Measurements from ENCODE around the gene CTSW.
"Not testable (repeated sequence)": the region's sequence is repeated elsewhere in the genome, so short reads cannot be mapped to it uniquely, and the experiment has no call there.

Gene CTSW, protein sequence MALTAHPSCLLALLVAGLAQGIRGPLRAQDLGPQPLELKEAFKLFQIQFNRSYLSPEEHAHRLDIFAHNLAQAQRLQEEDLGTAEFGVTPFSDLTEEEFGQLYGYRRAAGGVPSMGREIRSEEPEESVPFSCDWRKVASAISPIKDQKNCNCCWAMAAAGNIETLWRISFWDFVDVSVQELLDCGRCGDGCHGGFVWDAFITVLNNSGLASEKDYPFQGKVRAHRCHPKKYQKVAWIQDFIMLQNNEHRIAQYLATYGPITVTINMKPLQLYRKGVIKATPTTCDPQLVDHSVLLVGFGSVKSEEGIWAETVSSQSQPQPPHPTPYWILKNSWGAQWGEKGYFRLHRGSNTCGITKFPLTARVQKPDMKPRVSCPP

DNA sequence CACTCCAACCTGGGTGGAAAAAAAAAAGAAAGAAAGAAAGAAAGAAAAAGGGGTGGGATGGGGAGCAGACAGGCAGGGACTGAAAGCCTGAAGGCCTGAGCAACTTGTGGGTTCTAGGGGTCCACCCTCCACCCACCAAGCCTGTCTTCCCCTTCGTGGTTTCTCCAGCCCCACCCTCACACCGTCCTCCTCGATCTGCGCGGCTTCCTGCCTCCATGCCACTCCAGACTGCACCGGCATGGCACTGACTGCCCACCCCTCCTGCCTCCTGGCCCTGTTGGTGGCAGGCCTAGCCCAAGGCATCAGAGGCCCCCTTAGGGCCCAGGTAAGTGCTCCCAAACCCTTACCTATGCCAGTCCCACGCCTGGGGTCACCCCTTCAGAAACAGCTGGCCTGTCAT lies at the start of gene CTSW:
Gene CTSW (plus strand): TSS at position 221 of the 400 bp plus-strand sequence. CDS start 18 bp downstream, at position 239.
- Histone ChIP-seq H2AFZ (ENCODE audit: low read depth, low read length) (no peak within 1 kb of the TSS), H3K4me3 (ENCODE audit: low read length) (no peak within 1 kb of the TSS)

DNA sequence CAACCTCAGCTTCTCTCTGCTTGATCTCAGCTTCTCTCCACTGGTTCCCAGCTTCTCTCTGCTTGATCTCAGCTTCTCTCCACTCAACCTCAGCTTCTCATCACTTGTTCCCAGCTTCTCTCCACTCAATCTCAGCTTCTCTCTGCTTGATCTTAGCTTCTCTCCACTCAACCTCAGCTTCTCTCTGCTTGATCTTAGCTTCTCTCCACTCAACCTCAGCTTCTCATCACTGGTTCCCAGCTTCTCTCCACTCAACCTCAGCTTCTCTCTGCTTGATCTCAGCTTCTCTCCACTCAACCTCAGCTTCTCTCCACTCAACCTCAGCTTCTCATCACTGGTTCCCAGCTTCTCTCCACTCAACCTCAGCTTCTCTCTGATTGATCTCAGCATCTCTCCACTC lies 47.4 kb upstream of the CTSW start:
- H3K36me3 ChIP-seq (ENCODE audit: insufficient read depth, low read length); H3K27me3 ChIP-seq (ENCODE audit: insufficient read depth, low read length); H3K9me3 ChIP-seq (ENCODE audit: low read length); H2AFZ ChIP-seq (ENCODE audit: low read depth, low read length); H3K4me3 ChIP-seq (ENCODE audit: low read length): not testable (repeated sequence)
- H3K4me1 ChIP-seq (ENCODE audit: insufficient read depth, low read length), result peaks cover 10% of the 10 kb centered on the region

More for the DNA sequence above, at the start of gene CTSW:
- Histone ChIP-seq H3K9me3 (ENCODE audit: low read length) (no peaks in the 10 kb centered on the region), H3K27me3 (ENCODE audit: insufficient read depth, low read length) (no peaks in the 10 kb centered on the region), H3K4me1 (ENCODE audit: insufficient read depth, low read length) (peaks cover 2% of the 10 kb centered on the region), H3K36me3 (ENCODE audit: insufficient read depth, low read length) (peaks cover 21% of the 10 kb centered on the region)

DNA sequence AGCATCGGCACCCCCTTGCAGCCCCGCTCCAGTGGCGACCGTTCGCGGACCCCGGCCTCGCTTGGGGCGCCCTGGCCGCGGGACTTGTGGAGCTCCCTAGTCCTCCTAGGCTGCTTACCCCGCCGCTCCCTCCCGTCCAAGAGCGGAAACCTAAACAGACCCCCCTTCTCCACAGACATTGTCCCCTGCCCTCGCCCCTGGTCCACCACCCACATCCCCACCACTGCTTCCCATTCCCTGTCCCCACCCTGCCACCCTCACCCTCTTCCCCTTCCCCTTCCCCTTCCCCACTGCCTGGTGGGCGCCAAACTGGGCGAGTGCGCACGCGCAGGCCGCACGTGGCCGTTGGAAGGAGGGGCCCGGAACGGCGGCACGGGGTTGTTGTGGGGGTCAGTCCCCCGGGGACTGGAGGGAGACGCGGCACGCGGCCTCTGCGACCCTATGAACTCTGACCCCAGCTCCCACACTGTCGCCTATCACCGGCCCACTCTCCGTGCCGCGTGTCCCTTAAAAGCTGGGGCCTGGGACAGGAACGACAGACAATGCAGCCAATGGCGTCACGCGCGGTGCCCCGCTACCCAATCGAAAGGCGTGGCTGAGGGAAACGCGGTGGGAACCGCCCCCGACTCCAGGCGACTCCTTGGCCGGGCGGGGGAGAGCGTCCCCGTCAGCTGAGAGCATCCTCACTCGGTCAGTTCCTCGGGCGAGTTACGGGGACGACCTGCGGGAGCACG lies 46.2 kb upstream of the CTSW start, which contains the start of gene SNX32:
Gene SNX32 (plus strand): TSS at position 667 of the 734 bp plus-strand sequence. CDS start 103 bp downstream, outside the sequence.
- Histone ChIP-seq H3K4me3 (ENCODE audit: low read length) (peak within 1 kb of the TSS; percentile 50), H2AFZ (ENCODE audit: low read depth, low read length) (peak within 1 kb of the TSS; percentile 9), H3K4me1 (ENCODE audit: insufficient read depth, low read length) (peaks cover 10% of the 10 kb centered on the region), H3K9me3 (ENCODE audit: low read length) (no peaks in the 10 kb centered on the region), H3K27me3 (ENCODE audit: insufficient read depth, low read length) (no peaks in the 10 kb centered on the region), H3K36me3 (ENCODE audit: insufficient read depth, low read length) (no peaks in the 10 kb centered on the region)

DNA sequence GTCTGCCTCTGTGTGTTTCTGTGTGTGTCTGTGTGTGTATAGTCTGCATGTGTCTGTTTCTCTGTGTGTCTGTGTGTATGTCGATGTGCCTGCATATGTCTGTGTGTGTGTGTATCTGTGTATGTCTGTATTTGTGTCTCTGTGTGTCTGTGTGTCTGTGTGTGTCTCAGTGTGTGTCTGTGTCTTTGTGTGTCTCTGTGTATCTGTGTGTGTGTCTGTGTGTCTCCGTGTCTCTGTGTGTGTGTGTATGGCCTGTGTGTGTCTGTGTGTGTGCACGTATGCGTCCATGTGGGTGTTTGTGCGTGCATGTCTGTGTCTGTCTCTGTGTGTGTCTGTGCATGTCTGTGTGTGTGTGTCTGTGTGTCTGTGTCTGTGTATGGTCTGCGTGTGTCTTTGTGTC lies 45.4 kb upstream of the CTSW start:
- Histone ChIP-seq H3K36me3 (ENCODE audit: insufficient read depth, low read length) (no peaks in the 10 kb centered on the region), H2AFZ (ENCODE audit: low read depth, low read length) (peak overlapping the region; percentile 9), H3K4me1 (ENCODE audit: insufficient read depth, low read length) (peaks cover 10% of the 10 kb centered on the region), H3K27me3 (ENCODE audit: insufficient read depth, low read length) (no peaks in the 10 kb centered on the region), H3K9me3 (ENCODE audit: low read length) (no peaks in the 10 kb centered on the region), H3K4me3 (ENCODE audit: low read length) (peak overlapping the region; percentile 50)

DNA sequence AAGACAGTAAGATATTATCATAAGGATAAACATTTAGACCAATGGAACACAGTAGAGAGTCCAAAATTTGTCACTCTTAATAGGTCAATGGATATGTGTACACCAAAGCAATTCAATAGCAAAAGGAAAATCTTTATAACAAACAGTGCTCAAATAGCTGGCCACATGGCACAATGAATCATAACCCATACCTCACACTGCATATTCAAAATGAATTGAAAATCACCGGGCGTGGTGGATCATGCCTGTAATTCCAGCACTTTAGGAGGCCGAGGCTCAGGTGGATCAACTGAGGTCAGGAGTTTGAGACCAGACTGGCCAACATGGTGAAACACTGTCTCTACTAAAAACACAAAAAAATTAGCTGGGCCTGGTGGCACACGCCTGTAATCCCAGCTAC lies 37.5 kb upstream of the CTSW start:
- Histone ChIP-seq H3K4me3 (ENCODE audit: low read length) (no peak overlapping the region), H3K4me1 (ENCODE audit: insufficient read depth, low read length) (no peaks in the 10 kb centered on the region), H3K27me3 (ENCODE audit: insufficient read depth, low read length) (no peaks in the 10 kb centered on the region), H3K36me3 (ENCODE audit: insufficient read depth, low read length) (no peaks in the 10 kb centered on the region), H2AFZ (ENCODE audit: low read depth, low read length) (no peak overlapping the region), H3K9me3 (ENCODE audit: low read length) (no peaks in the 10 kb centered on the region)

DNA sequence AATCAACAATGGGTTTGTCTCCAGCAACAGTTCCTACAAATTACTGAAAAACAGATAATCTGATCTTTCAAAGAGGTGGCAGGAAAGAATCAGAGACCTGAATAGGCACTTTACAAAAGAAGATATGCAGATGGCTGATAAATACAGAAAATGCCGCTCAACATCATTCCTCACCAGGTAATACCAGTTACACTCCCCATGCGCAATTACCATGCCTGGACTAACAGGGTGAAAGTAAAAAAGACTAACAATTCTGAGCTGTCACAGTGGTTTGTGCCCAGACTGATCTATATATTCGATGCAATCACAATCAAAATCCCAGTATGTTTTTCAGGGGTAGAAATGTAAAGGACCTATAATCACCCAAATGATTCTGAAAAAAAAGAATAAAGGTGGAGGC lies 35.8 kb upstream of the CTSW start:
- H3K27me3 ChIP-seq (ENCODE audit: insufficient read depth, low read length), result no peaks in the 10 kb centered on the region
- H3K4me3 ChIP-seq (ENCODE audit: low read length), result no peak overlapping the region
- no peak overlapping the region for H2AFZ ChIP-seq (ENCODE audit: low read depth, low read length)
- H3K36me3 ChIP-seq (ENCODE audit: insufficient read depth, low read length), result no peaks in the 10 kb centered on the region
- H3K4me1 ChIP-seq (ENCODE audit: insufficient read depth, low read length), result no peaks in the 10 kb centered on the region
- H3K9me3 ChIP-seq (ENCODE audit: low read length), result no peaks in the 10 kb centered on the region

DNA sequence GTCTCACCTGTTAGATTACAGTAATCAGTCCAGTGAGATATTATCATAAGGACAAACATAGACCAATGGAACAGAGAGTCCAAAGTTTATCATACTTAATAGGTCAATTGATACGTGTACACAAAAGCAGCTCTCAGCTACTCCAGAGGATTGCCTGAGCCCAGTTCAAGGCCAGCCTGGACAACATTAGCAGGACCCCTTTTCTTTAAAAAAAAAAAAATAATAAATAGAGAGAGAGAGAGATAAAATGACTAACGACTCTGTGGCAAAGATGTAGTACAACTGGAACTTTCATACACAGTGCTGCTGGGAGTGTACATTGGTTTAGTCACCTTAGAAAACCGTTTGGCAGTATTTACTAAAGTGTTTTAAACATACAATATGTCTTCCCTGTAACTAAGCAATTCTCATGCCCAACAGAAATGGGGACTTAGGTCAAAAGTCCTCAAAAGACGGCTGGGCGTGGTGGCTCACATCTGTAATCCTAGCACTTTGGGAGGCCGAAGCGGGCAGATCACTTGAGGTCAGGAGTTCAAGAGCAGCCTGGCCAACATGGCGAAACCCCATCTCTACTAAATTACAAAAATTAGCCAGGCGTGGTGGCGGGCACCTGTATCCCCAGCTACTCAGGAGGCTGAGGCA lies 35.3 kb upstream of the CTSW start:
- H3K36me3 ChIP-seq (ENCODE audit: insufficient read depth, low read length), result no peaks in the 10 kb centered on the region
- no peak overlapping the region for H3K4me3 ChIP-seq (ENCODE audit: low read length)
- H2AFZ ChIP-seq (ENCODE audit: low read depth, low read length), result no peak overlapping the region
- no peaks in the 10 kb centered on the region for H3K27me3 ChIP-seq (ENCODE audit: insufficient read depth, low read length)
- no peaks in the 10 kb centered on the region for H3K9me3 ChIP-seq (ENCODE audit: low read length)
- H3K4me1 ChIP-seq (ENCODE audit: insufficient read depth, low read length), result no peaks in the 10 kb centered on the region

DNA sequence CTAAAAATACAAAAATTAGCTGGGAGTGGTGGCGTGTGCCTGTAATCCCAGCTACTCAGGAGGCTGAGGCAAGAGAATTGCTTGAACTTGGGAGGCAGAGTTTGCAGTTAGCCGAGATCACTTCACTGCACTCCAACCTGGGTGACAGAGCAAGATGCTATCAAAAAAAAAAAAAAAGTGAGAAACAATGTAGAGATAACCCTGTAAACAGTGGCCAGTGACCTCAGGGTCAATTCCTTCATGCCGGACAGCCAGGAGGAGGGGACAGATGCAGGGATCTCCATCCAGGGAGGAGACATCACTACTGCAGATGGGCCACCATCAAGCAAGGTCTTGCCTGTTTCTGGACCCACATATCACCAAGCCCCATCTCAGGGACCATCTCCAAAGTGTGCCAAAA lies 31.9 kb upstream of the CTSW start:
- peaks cover 7% of the 10 kb centered on the region for H3K9me3 ChIP-seq (ENCODE audit: low read length)

DNA sequence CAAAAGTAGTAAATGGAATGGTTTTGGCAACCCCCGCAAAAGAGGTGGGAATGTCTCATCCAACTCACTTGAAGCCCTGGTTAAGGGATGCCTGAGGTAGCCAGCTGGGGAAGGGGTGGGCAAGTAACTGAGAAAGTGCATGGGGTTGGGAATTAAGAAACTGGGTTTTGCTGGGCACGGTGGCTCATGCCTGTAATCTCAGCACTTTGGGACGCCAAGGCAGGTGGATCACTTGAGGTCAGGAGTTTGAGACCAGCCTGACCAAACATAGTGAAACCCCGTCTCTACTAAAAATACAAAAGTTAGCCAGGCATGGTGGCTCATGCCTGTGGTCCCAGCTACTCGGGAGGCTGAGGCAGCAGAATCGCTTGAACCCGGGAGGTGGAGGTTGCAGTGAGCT lies 30.9 kb upstream of the CTSW start:
- not testable (repeated sequence) for H3K4me3 ChIP-seq (ENCODE audit: low read length); H3K9me3 ChIP-seq (ENCODE audit: low read length); H3K4me1 ChIP-seq (ENCODE audit: insufficient read depth, low read length); H2AFZ ChIP-seq (ENCODE audit: low read depth, low read length); H3K27me3 ChIP-seq (ENCODE audit: insufficient read depth, low read length)
- H3K36me3 ChIP-seq (ENCODE audit: insufficient read depth, low read length), result peaks cover 16% of the 10 kb centered on the region

More for the DNA sequence above, 31.9 kb upstream of the CTSW start:
- H2AFZ ChIP-seq (ENCODE audit: low read depth, low read length), result no peak overlapping the region
- no peak overlapping the region for H3K4me3 ChIP-seq (ENCODE audit: low read length)
- peaks cover 6% of the 10 kb centered on the region for H3K36me3 ChIP-seq (ENCODE audit: insufficient read depth, low read length)
- H3K27me3 ChIP-seq (ENCODE audit: insufficient read depth, low read length), result no peaks in the 10 kb centered on the region
- H3K4me1 ChIP-seq (ENCODE audit: insufficient read depth, low read length), result no peaks in the 10 kb centered on the region

DNA sequence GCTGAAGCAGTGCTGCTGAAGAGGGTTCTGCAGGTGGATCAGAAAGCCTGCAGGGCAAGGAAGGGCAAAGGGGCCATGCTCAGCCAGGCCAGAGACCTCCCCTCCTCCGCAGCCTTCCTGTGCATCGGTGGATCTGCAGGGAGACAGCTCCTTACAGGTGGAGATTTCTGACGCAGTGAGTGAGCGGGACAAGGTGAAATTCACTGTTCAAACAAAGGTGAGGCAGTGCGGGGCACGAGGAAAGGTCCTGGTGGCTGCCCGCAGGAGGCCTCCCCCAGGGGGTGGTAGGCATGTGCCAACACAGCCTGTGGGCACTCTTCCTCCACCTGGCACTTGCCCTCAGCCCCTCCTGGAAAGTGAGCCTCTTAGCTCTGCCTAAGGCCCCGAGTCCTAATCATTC lies 30.3 kb upstream of the CTSW start:
- Histone ChIP-seq H2AFZ (ENCODE audit: low read depth, low read length) (no peak overlapping the region), H3K4me1 (ENCODE audit: insufficient read depth, low read length) (no peaks in the 10 kb centered on the region), H3K27me3 (ENCODE audit: insufficient read depth, low read length) (no peaks in the 10 kb centered on the region), H3K36me3 (ENCODE audit: insufficient read depth, low read length) (peaks cover 22% of the 10 kb centered on the region), H3K4me3 (ENCODE audit: low read length) (no peak overlapping the region), H3K9me3 (ENCODE audit: low read length) (peaks cover 7% of the 10 kb centered on the region)

DNA sequence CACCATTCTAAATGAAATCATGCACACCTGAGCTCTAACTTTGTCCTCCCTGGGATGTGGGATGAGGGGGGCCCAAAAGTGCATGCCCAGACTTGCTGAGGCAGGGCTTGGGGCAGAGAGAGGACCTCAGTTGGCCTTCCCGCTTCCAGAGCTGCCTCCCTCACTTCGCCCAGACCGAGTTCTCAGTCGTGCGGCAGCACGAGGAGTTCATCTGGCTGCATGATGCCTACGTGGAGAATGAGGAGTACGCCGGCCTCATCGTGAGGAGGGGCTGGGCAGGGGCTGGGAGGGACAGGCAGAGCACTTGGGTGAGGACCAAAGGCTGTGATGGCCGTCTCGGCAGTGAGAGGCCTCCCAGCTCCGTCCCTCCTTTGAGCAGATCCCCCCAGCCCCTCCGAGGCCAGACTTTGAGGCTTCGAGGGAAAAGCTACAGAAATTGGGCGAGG lies 29.8 kb upstream of the CTSW start:
- Histone ChIP-seq H3K4me3 (ENCODE audit: low read length) (no peak overlapping the region), H3K27me3 (ENCODE audit: insufficient read depth, low read length) (no peaks in the 10 kb centered on the region), H3K4me1 (ENCODE audit: insufficient read depth, low read length) (no peaks in the 10 kb centered on the region), H3K36me3 (ENCODE audit: insufficient read depth, low read length) (peaks cover 27% of the 10 kb centered on the region), H2AFZ (ENCODE audit: low read depth, low read length) (no peak overlapping the region), H3K9me3 (ENCODE audit: low read length) (peaks cover 7% of the 10 kb centered on the region)

DNA sequence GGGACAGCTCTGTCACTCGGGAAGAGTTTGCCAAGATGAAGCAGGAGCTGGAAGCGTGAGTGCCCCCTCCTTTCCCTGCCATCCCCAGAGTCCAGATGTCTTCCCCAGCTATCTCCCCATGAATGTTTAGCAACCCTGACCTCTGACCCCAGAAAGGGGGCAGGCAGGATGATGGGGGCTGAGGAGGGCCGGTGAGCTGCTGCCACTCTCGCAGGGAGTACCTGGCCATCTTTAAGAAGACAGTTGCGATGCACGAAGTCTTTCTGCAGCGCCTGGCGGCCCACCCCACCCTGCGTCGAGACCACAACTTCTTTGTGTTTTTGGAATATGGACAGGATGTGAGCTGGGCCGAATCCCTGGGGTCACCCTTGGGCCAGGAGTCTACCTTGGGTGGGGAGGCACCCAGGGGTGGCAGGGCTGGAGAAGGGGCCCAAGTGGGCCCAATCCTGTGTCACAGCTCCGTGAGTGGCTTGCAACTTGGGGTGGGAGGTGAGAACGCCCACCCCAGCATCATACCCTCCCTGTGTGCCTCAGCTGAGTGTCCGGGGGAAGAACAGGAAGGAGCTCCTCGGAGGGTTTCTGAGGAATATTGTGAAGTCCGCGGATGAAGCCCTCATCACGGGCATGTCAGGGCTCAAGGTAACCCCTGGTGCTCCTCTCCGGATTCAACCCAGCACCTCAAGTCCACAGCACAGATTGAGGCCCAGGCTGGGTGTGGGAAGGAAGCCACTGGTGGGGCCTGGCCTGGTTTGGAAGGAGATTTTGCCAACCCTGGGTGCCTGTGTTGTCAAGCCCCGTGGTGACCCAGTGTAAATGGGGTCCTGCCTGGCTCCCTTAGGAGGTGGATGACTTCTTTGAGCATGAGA lies 29.2 kb upstream of the CTSW start:
- Histone ChIP-seq H3K4me1 (ENCODE audit: insufficient read depth, low read length) (no peaks in the 10 kb centered on the region), H2AFZ (ENCODE audit: low read depth, low read length) (no peak overlapping the region), H3K9me3 (ENCODE audit: low read length) (peaks cover 7% of the 10 kb centered on the region), H3K36me3 (ENCODE audit: insufficient read depth, low read length) (peaks cover 33% of the 10 kb centered on the region), H3K4me3 (ENCODE audit: low read length) (no peak overlapping the region), H3K27me3 (ENCODE audit: insufficient read depth, low read length) (no peaks in the 10 kb centered on the region)

All from neuron (in vitro differentiated cells).